ENCODE results near the gene CTNNBIP1.

Gene CTNNBIP1

DNA sequence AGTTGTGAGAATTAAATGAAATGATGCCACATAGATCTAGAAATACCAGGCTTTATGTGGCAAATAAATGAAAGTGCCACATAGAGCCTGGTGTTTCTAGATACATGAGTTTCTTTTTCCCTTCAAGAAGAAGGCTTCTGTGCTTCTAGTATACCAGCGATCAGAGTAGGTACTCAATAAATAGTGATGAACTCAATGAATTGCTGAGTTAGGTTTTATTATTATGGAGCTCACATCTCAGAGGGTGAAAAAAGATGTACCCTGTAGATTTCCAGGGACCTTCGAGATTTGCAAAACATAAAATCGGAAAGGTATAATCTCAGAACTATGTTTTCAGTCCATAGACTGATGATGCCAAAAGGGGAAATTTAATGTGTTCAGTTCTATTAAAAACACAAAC, 84.0 kb downstream of the CTNNBIP1 start:
- H3K27ac ChIP-seq, result peak overlapping the region; percentile 99
- TF ChIP-seq, protein P1, sequence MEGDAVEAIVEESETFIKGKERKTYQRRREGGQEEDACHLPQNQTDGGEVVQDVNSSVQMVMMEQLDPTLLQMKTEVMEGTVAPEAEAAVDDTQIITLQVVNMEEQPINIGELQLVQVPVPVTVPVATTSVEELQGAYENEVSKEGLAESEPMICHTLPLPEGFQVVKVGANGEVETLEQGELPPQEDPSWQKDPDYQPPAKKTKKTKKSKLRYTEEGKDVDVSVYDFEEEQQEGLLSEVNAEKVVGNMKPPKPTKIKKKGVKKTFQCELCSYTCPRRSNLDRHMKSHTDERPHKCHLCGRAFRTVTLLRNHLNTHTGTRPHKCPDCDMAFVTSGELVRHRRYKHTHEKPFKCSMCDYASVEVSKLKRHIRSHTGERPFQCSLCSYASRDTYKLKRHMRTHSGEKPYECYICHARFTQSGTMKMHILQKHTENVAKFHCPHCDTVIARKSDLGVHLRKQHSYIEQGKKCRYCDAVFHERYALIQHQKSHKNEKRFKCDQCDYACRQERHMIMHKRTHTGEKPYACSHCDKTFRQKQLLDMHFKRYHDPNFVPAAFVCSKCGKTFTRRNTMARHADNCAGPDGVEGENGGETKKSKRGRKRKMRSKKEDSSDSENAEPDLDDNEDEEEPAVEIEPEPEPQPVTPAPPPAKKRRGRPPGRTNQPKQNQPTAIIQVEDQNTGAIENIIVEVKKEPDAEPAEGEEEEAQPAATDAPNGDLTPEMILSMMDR (conservative IDR thresholded peaks at IDR 0.05), result no peak

DNA sequence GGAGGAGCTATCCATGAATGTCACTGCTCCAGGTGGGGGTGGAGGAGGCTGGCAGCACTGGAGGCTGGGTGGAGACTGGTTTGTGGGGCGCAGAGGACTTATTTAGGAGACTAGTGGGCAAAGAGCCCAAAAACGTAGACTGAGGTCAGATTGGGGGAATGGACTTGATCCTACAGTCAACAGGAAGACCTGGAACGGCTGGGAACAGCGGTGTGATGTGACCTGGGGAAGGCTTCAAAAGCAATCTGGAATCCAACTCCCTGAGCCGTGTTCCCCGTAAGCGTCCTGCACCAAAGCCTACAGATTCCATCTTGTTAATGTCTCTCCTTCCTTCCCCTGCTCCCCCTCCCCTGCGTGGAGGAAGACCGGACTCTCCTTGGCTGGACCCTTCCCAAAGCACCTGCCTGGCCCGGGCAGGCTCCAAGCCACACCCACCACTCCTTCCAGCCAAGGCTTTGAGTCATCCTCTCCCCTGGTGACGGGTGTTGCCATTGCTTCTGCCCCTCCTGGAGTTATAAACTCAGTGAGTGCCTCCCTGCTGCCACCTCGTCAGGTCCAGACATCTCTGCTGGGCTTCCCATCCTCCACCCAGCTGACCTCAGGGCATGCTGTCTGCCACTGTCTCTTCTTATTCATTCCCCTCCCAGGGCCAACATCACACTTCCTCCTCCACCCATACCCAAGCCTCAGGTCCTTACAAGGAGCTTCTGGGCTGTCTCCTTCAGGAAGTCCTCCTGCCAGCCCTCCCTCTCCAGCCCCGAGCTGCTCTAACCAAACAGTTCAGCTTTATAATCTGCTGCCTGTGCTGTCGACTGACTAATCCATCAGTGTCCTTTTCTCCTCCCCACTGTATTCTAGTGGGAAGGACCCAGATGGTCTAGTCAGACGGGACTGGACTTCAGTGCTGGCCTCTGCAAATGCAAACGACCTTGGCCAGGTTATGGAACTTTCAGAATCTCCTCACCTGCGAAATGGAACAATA, 84.7 kb downstream of the CTNNBIP1 start:
- peak overlapping the region; percentile 99 for H3K27ac ChIP-seq

GRCh38 chr1:9824702-9825089, 85.4 kb downstream of the CTNNBIP1 start:
- TF ChIP-seq, protein P1 (conservative IDR thresholded peaks at IDR 0.05), result no peak
- peak overlapping the region; percentile 99 for H3K27ac ChIP-seq

More for the DNA sequence above, 84.7 kb downstream of the CTNNBIP1 start:
- TF ChIP-seq, protein P1 (conservative IDR thresholded peaks at IDR 0.05), result no peak

DNA sequence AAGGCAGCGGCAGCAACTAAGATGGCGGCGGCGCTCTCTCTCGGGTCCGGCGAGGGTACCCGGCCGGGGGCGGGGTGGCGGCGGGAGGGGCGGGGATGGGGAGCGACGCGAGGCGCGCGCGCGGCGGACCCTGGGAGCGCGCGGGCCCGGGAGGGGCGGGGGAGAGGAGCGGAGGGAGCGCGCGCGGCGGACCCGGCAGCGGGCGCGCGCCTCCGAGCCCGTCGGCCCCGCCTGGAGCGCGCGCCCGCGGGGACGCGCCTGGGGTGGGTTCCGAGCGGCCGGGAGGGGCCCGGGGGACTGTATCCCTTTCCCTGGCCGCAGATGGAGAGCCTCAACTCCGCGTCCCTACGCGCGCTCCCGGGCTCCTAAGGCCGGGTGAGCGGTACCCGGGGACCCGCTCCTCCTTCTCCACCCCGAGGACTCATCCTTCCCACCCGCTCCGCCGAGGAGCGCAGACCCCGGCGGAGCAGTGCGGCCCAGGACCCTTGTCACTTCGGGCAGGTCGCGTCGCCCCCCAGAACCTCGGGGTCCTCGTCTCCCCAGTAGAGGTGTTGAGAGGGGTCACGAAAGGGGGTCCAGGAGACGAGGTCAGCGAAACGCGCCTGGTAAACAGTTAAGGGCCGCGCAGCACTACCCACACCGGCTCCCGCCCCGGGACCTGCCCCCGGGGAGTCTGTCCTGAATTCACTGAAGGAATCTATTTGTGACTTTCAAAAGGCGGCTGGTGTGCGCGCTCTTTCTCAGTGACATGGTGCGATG, 85.9 kb downstream of the CTNNBIP1 start, which contains the start of gene CLSTN1:
Gene CLSTN1, minus strand, starts transcription at position 23 of the 759 bp plus-strand sequence. CDS start 232 bp downstream, outside the sequence.
- peak within 1 kb of the TSS; percentile 99 for H3K27ac ChIP-seq
- TF ChIP-seq, protein P1 (conservative IDR thresholded peaks at IDR 0.05), result no peak

DNA sequence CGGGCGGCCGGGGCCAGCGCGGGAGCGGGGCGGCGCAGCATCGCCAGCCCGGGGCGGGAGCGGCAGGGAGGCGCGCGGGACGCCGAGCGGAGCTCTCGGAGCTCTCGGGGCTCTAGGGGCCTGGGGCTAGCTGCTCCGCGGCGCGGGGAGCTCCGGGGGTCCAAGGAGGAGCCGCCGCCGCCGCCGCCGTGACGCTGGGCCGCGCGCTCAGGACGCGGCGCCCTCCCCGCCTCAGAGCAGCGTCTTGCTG, 86.5 kb downstream of the CTNNBIP1 start:
- H3K27ac ChIP-seq, result peak overlapping the region; percentile 99

GRCh38 chr1:9822897-9823692, 87.0 kb downstream of the CTNNBIP1 start:
- peak overlapping the region; percentile 99 for H3K27ac ChIP-seq
- TF ChIP-seq, protein P1 (conservative IDR thresholded peaks at IDR 0.05), result no peak

More for the DNA sequence above, 86.5 kb downstream of the CTNNBIP1 start:
- TF ChIP-seq, protein P1 (conservative IDR thresholded peaks at IDR 0.05), result no peak

Data from VCaP (cell line).